GM23338 (cell line): Measurements from ENCODE around the gene L3MBTL4. TPM values are rescaled to one million over a fixed set of nuclear protein-coding genes. Genes with fewer than 3 reads are reported as not detected.

Experiments used
- ATAC-seq: fragments of 200-7000 bp; cut with Tn5 transposase; 3 replicates; pipeline ENCODE4 v1.9.1; 2020
- DNase-seq: peaks from one replicate; pipeline ENCODE4 v3.0.0-alpha.2; 2015; ENCODE audit warnings: low spot score
- H2AFZ ChIP-seq: fragments of 200-600 bp; sonication (generic); 2 replicates; pipeline ENCODE4 v1.8.0; 2016; ENCODE audit warnings: antibody characterized with exemption, mild to moderate bottlenecking, moderate library complexity
- H3F3A ChIP-seq: fragments of 200-600 bp; sonication (generic); replicated peaks from 2 replicates; pipeline ENCODE4 v1.8.0; 2017; ENCODE audit warnings: antibody characterized with exemption, mixed run types, low read depth
- H3K27ac ChIP-seq: fragments of 200-600 bp; sonication (generic); 2 replicates; pipeline ENCODE4 v1.6.1; 2016; ENCODE audit warnings: low read depth
- H3K27me3 ChIP-seq: fragments of 200-600 bp; sonication (generic); 2 replicates; pipeline ENCODE4 v1.8.0; 2016; ENCODE audit warnings: mild to moderate bottlenecking, mixed run types, moderate library complexity; ENCODE audit not compliant: insufficient read depth
- H3K36me3 ChIP-seq: fragments of 200-600 bp; sonication (generic); 2 replicates; pipeline ENCODE4 v1.8.0; 2016; ENCODE audit warnings: mild to moderate bottlenecking; ENCODE audit not compliant: insufficient read depth
- H3K4me1 ChIP-seq: fragments of 200-600 bp; sonication (generic); 2 replicates; pipeline ENCODE4 v1.8.0; 2016; ENCODE audit warnings: mild to moderate bottlenecking, moderate library complexity; ENCODE audit not compliant: insufficient read depth
- H3K4me2 ChIP-seq: fragments of 200-600 bp; sonication (generic); 2 replicates; pipeline ENCODE4 v1.7.1; 2017; ENCODE audit warnings: mixed run types
- H3K4me3 ChIP-seq: fragments of 200-600 bp; sonication (generic); 2 replicates; pipeline ENCODE4 v1.6.1; 2016; ENCODE audit warnings: mixed run types
- H3K79me2 ChIP-seq: fragments of 200-600 bp; sonication (generic); replicated peaks from 2 replicates; pipeline ENCODE4 v1.8.0; 2017; ENCODE audit warnings: mild to moderate bottlenecking; ENCODE audit not compliant: insufficient read depth
- H3K9me2 ChIP-seq: fragments of 200-600 bp; sonication (generic); 2 replicates; pipeline ENCODE4 v1.8.0; 2017; ENCODE audit not compliant: insufficient read depth
- H4K20me1 ChIP-seq: fragments of 200-600 bp; sonication (generic); replicated peaks from 2 replicates; pipeline ENCODE4 v1.8.0; 2017; ENCODE audit warnings: mild to moderate bottlenecking; ENCODE audit not compliant: insufficient read depth
- H3K27ac Mint-ChIP-seq: 2 replicates; pipeline ENCODE4 v1.8.0; 2020; ENCODE audit warnings: inconsistent platforms, mild to moderate bottlenecking, moderate library complexity, mixed read lengths
- H3K27me3 Mint-ChIP-seq: 3 replicates; pipeline ENCODE4 v1.8.0; 2022; ENCODE audit warnings: low read depth, mild to moderate bottlenecking, moderate library complexity, mixed read lengths, inconsistent platforms; ENCODE audit not compliant: insufficient read depth, poor library complexity
- H3K36me3 Mint-ChIP-seq: 3 replicates; pipeline ENCODE4 v1.8.0; 2021; ENCODE audit warnings: low read depth, mild to moderate bottlenecking, inconsistent platforms, moderate library complexity, mixed read lengths
- H3K4me1 Mint-ChIP-seq: 3 replicates; pipeline ENCODE4 v1.8.0; 2020; ENCODE audit warnings: mild to moderate bottlenecking, inconsistent platforms, mixed read lengths
- H3K4me3 Mint-ChIP-seq: 3 replicates; pipeline ENCODE4 v1.8.0; 2021; ENCODE audit warnings: moderate library complexity, mild to moderate bottlenecking, inconsistent platforms, mixed read lengths
- H3K9me3 Mint-ChIP-seq: 3 replicates; pipeline ENCODE4 v1.8.0; 2020; ENCODE audit warnings: moderate library complexity, mild to moderate bottlenecking, inconsistent platforms, mixed read lengths
- NANOG ChIP-seq: IDR thresholded peaks from 2 replicates; pipeline ENCODE4 v1.6.1; 2016; ENCODE audit warnings: antibody characterized with exemption, borderline replicate concordance
- POLR2AphosphoS5 ChIP-seq: IDR thresholded peaks from 2 replicates; pipeline ENCODE4 v1.6.1; 2016; ENCODE audit warnings: antibody characterized with exemption, low read depth
- STAT1 ChIP-seq: IDR thresholded peaks from one replicate; pipeline ENCODE4 v1.6.1; 2016; ENCODE audit warnings: antibody characterized with exemption; ENCODE audit not compliant: unreplicated experiment
- ZNF114 ChIP-seq: fragments of 250-450 bp; sonication (Bioruptor Pico); IDR thresholded peaks from 2 replicates; pipeline ENCODE4 v1.5.0; 2020; ENCODE audit warnings: mild to moderate bottlenecking, moderate library complexity
- polyA plus RNA-seq: library from polyadenylated mRNA; unstranded; fragments of >200 nt; fragmentation: Nextera tagmentation; extraction: Ambion mirVana; gene quantifications from 2 replicates; pipeline ENCODE4 v1.2.1, GENCODE V29; 2016
- total RNA-seq: library from RNA; depleted of rRNA; stranded (reverse); fragments of >200 nt; shearing (Covaris generic); gene quantifications from 2 replicates; pipeline ENCODE4 v1.2.3, GENCODE V29; 2014
- TF ChIP-seq, protein P1 (sequence below): fragments of 250-450 bp; sonication (Bioruptor Pico); IDR thresholded peaks from 2 replicates; pipeline ENCODE4 v1.5.0; 2020; ENCODE audit warnings: mild to moderate bottlenecking, moderate library complexity
- TF ChIP-seq, protein P2 (sequence below): IDR thresholded peaks from 2 replicates; pipeline ENCODE4 v1.6.1; 2016; ENCODE audit warnings: antibody characterized with exemption
- TF ChIP-seq, protein P3 (sequence below), 2 experiments: fragments of 200-600 bp in 1 of 2; sonication (generic) in 1 of 2; conservative IDR thresholded peaks; 2 replicates each; pipeline versions ENCODE4 v1.5.1 to v1.6.1; 2016 to 2017; ENCODE audit warnings: antibody characterized with exemption in 2 of 2, low read depth in 2 of 2, mild to moderate bottlenecking in 2 of 2, moderate library complexity in 1 of 2

Gene L3MBTL4
- total and polyA plus RNA-seq, 2 experiments from 2014 or later = 0.48 to 2.8 TPM

DNA sequence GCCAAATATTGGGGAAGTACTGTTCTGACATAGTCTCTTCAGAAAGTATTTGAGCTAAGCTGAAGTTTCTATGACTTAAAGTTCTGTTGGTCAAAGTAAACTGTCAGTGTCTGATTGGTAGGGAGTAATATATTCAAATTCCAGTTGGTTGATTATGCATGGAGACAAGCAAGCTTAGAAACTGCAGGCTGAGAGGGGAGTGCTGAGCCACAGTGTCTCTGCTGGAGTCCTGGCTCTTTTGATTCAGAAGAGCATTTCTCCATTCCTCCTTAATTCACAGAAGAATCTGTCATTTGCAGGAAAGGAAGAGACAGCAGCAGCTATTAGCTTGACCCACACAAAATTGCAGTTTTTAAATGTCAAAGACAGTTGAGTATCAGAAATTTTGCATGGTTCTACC is 318.0 kb downstream of the L3MBTL4 start (continued):
- TF ChIP-seq POLR2AphosphoS5 = no peak
- TF ChIP-seq NANOG = no peak
- TF ChIP-seq, protein P1, sequence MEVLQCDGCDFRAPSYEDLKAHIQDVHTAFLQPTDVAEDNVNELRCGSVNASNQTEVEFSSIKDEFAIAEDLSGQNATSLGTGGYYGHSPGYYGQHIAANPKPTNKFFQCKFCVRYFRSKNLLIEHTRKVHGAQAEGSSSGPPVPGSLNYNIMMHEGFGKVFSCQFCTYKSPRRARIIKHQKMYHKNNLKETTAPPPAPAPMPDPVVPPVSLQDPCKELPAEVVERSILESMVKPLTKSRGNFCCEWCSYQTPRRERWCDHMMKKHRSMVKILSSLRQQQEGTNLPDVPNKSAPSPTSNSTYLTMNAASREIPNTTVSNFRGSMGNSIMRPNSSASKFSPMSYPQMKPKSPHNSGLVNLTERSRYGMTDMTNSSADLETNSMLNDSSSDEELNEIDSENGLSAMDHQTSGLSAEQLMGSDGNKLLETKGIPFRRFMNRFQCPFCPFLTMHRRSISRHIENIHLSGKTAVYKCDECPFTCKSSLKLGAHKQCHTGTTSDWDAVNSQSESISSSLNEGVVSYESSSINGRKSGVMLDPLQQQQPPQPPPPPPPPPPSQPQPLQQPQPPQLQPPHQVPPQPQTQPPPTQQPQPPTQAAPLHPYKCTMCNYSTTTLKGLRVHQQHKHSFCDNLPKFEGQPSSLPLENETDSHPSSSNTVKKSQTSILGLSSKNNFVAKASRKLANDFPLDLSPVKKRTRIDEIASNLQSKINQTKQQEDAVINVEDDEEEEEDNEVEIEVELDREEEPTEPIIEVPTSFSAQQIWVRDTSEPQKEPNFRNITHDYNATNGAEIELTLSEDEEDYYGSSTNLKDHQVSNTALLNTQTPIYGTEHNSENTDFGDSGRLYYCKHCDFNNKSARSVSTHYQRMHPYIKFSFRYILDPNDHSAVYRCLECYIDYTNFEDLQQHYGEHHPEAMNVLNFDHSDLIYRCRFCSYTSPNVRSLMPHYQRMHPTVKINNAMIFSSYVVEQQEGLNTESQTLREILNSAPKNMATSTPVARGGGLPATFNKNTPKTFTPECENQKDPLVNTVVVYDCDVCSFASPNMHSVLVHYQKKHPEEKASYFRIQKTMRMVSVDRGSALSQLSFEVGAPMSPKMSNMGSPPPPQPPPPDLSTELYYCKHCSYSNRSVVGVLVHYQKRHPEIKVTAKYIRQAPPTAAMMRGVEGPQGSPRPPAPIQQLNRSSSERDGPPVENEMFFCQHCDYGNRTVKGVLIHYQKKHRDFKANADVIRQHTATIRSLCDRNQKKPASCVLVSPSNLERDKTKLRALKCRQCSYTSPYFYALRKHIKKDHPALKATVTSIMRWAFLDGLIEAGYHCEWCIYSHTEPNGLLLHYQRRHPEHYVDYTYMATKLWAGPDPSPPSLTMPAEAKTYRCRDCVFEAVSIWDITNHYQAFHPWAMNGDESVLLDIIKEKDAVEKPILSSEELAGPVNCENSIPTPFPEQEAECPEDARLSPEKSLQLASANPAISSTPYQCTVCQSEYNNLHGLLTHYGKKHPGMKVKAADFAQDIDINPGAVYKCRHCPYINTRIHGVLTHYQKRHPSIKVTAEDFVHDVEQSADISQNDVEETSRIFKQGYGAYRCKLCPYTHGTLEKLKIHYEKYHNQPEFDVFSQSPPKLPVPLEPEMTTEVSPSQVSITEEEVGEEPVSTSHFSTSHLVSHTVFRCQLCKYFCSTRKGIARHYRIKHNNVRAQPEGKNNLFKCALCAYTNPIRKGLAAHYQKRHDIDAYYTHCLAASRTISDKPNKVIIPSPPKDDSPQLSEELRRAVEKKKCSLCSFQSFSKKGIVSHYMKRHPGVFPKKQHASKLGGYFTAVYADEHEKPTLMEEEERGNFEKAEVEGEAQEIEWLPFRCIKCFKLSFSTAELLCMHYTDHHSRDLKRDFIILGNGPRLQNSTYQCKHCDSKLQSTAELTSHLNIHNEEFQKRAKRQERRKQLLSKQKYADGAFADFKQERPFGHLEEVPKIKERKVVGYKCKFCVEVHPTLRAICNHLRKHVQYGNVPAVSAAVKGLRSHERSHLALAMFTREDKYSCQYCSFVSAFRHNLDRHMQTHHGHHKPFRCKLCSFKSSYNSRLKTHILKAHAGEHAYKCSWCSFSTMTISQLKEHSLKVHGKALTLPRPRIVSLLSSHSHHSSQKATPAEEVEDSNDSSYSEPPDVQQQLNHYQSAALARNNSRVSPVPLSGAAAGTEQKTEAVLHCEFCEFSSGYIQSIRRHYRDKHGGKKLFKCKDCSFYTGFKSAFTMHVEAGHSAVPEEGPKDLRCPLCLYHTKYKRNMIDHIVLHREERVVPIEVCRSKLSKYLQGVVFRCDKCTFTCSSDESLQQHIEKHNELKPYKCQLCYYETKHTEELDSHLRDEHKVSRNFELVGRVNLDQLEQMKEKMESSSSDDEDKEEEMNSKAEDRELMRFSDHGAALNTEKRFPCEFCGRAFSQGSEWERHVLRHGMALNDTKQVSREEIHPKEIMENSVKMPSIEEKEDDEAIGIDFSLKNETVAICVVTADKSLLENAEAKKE (CRISPR knock-in tag) = no peak
- TF ChIP-seq, protein P2, sequence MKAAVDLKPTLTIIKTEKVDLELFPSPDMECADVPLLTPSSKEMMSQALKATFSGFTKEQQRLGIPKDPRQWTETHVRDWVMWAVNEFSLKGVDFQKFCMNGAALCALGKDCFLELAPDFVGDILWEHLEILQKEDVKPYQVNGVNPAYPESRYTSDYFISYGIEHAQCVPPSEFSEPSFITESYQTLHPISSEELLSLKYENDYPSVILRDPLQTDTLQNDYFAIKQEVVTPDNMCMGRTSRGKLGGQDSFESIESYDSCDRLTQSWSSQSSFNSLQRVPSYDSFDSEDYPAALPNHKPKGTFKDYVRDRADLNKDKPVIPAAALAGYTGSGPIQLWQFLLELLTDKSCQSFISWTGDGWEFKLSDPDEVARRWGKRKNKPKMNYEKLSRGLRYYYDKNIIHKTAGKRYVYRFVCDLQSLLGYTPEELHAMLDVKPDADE = no peak
- TF ChIP-seq STAT1 = no peak

DNA sequence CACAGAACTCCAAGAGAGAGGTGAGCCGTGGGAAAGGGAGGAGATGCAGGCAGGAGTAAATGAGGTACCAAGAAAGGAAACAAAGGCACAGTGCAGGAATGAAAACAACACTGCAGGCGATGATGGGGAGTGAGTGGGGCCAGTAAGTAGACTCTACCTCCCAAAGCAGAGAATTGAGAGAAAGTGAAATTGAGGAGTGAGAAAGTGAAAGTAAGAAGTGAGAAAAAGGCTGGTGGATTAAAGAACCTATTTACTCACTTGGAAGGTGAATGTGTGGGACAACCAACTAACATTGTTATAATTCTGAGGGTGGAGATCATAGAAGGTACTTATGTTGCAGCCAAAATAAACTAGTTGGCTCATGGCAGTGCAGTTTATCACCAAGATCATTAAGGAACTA is 326.3 kb downstream of the L3MBTL4 start:
- no peak overlapping the region for H3K4me3 ChIP-seq
- Mint-ChIP-seq H3K4me3 (no peak overlapping the region), H3K4me1 (peaks cover 4% of the 10 kb centered on the region; the same call in 1 of the 3 replicates), H3K36me3 (no peaks in the 10 kb centered on the region), H3K9me3 (no peaks in the 10 kb centered on the region), H3K27ac (no peak overlapping the region), H3K27me3 (peaks cover 2% of the 10 kb centered on the region)
- no peak overlapping the region for H2AFZ ChIP-seq
- H3K27me3 ChIP-seq = no peaks in the 10 kb centered on the region
- no peaks in the 10 kb centered on the region; the same call in 1 of the 2 replicates for H3K9me2 ChIP-seq
- no peaks in the 10 kb centered on the region for H3K79me2 ChIP-seq
- H3K4me1 ChIP-seq = no peaks in the 10 kb centered on the region
- H3K36me3 ChIP-seq = no peaks in the 10 kb centered on the region
- ATAC-seq = no peak
- H3K4me2 ChIP-seq = no peak overlapping the region
- DNase-seq = no peak
- no peaks in the 10 kb centered on the region for H3F3A ChIP-seq
- no peaks in the 10 kb centered on the region for H4K20me1 ChIP-seq
- no peak overlapping the region for H3K27ac ChIP-seq
- TF ChIP-seq NANOG (no peak), ZNF114 (no peak), STAT1 (no peak)
- TF ChIP-seq, protein P3, sequence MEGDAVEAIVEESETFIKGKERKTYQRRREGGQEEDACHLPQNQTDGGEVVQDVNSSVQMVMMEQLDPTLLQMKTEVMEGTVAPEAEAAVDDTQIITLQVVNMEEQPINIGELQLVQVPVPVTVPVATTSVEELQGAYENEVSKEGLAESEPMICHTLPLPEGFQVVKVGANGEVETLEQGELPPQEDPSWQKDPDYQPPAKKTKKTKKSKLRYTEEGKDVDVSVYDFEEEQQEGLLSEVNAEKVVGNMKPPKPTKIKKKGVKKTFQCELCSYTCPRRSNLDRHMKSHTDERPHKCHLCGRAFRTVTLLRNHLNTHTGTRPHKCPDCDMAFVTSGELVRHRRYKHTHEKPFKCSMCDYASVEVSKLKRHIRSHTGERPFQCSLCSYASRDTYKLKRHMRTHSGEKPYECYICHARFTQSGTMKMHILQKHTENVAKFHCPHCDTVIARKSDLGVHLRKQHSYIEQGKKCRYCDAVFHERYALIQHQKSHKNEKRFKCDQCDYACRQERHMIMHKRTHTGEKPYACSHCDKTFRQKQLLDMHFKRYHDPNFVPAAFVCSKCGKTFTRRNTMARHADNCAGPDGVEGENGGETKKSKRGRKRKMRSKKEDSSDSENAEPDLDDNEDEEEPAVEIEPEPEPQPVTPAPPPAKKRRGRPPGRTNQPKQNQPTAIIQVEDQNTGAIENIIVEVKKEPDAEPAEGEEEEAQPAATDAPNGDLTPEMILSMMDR (conservative IDR thresholded peaks at IDR 0.05; ENCODE audit: low read depth in 2 of 2) = no peak
- TF ChIP-seq, protein P1 (CRISPR knock-in tag) = no peak
